GM23248 (cell line): ENCODE results near the gene C11orf54.

Source experiments
- EZH2 ChIP-seq: fragments of 200-600 bp; sonication (generic); IDR thresholded peaks from 2 replicates; pipeline ENCODE4 v1.6.1; 2018; ENCODE audit warnings: antibody characterized with exemption, mild to moderate bottlenecking; ENCODE audit not compliant: insufficient read depth, poor library complexity, severe bottlenecking
- EZH2phosphoT487 ChIP-seq: fragments of 200-600 bp; sonication (generic); IDR thresholded peaks from 2 replicates; pipeline ENCODE4 v1.6.1; 2018; ENCODE audit warnings: antibody characterized with exemption, moderate library complexity, mild to moderate bottlenecking, low read depth; ENCODE audit not compliant: insufficient read depth

DNA sequence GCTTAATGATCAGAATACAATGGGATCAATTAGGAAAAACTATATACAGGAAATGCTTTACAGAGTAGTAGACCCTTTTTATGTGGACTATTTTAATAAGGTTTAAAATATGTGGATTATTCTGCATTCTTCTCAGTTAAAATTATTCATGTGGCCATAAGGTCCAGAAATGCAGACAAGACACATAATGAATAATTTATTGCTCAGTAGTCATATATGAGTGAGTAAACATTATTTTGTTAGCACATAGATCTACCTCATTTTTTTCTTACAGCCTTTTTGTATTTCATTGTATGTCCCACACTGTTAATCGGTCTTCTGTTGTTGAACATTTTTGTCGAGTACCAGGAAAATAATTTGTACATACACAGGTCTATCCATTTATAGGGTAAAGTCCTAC, 63.4 kb downstream of the C11orf54 start:
- TF ChIP-seq EZH2phosphoT487 (no peak), EZH2 (no peak)
